ENCODE measurements around the gene RETN.

RETN gene

DNA sequence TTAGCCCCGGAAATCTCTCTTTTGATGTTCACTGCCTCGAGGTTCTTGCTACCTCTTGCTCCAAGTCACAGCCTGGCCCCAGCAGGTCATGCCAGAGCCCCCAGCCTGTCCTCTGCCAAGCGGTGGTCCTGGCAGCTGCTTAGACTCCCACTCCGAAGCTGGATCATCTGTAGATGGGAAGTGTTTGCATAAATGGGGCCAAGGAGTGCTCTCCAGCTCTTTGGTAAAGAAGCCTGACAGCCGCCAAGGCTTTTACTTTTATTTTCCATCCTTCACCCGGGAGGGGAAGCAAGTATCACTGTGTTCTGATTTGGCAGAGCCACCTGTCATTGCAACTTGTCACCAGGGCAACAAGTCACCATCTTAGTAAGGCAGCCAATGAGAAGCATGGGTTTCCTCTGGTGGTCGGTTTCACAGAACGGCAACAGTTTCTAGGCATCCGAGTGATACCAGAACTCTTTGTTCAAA is 10.6 kb upstream of the RETN start:
- no peak for DNase-seq (ENCODE audit: low spot score)

GRCh38 chr19:7661744-7662538 is 6.9 kb upstream of the RETN start:
- DNase-seq (ENCODE audit: low spot score): no peak

GRCh38 chr19:7662657-7663056 is 6.2 kb upstream of the RETN start:
- DNase-seq (ENCODE audit: low spot score): no peak

- no peak for DNase-seq (ENCODE audit: low spot score)
These were observed 5.1 kb upstream of the RETN start for GRCh38 chr19:7663706-7664105.

GRCh38 chr19:7665076-7665475 is 3.8 kb upstream of the RETN start:
- DNase-seq (ENCODE audit: low spot score): no peak

DNA sequence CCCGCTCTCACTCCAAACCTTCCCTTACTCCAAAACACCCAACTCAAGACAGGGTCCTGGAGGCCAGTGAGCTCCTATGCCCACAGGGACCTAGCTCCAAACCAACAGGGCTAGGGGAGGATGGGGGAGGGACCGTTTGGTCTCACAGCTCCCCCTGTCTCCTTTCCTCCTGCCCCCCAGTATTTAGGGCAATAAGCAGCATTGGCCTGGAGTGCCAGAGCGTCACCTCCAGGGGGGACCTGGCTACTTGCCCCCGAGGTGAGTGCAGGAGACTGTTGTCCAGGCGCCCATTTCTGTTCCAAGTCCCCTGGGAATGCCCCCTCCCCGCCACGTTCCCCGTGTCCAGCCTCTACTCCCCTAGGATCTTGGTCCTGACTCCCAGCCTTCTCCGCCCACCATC is 792 bp downstream of the RETN start:
- no peak for DNase-seq (ENCODE audit: low spot score)

- no peak for DNase-seq (ENCODE audit: low spot score)
These were observed 1.4 kb downstream of the RETN start for GRCh38 chr19:7670150-7670783.

DNA sequence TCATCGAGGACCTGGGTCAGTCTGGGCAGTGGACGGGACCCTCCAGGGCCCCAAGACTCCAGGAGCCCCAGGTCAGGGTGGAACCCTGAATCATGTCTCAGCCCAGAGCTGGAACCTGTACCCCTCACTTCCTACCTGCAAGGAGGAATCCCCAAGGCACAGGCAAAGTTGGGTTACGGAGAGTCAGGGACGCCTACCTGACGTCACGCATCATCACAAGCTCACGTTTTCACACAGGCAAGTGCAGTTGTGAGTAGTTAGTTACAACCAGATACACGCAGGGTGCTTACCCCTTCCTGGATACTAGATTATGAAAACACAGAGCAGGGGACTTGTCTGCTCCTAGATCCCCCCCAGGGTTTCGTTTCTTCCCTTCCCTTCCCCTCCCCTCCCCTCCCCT is 1.9 kb downstream of the RETN start:
- DNase-seq (ENCODE audit: low spot score): no peak

- DNase-seq (ENCODE audit: low spot score): no peak
These were observed 3.7 kb downstream of the RETN start for GRCh38 chr19:7672522-7672921.

DNA sequence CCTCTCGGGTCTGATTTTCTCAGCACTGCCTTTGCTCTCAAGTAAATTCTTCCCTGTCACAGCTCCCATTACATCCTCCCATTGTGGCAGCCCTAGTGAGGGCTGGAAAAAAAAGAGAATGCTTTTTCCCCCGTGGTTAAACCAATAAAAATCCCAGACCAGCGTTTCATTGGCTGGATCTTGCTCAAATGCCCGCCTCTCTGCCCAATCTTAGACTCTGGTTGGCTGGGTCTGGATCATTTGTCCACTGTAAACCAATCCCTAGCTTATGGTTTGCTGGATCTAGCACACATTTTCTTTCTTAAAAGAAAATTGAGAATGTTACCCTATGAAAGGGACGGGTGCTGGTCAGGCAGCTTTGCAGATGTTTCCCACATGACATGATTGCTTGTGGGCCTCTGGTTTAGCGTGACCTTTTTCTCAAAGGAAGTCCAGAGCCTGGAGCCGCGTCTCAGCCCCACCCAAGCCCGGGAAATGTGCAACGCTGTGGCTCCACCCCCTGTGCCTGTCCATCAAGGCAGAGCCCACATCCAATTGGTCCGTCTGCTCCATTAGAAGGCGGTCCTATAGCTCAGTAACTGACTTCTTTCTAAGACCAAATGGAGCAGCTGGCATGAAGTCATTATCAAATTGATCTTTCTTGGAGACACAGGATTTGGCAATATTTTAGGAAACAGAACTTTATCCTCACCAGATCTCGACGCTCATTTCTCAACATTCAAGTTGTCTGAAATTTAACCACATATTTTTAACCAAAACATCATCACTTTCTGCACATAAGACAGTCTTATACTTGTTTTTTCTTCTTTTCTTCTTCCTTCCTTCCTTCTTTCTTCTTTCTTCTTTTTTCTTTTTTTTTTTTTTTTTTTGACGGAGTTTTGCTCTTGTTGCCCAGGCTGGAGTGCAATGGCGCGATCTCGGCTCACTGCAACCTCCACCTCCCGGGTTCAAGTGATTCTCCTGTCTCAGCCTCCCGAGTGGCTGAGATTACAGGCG is 5.5 kb downstream of the RETN start:
- peak; percentile 22 for DNase-seq (ENCODE audit: low spot score)

- DNase-seq (ENCODE audit: low spot score): no peak
These were observed 7.5 kb downstream of the RETN start for GRCh38 chr19:7676376-7676775.

DNA sequence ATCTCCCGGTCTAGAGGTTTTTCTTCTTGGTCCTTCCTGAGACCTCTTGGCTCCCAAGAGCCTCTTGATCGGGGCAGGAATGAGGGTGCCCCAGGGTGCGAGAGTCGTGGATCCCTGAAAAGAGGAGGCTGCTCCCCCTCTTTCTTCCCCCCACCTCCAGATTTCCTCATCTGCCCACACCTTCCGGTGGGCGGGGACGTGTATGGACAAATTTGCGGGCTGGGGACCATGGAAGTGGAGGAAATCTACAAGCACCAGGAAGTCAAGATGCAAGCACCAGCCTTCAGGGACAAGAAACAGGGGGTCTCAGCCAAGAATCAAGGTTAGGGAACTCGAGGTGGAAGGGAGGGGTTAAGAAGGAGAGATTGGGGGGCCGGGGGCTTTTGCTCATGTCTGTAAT is 8.0 kb downstream of the RETN start, which contains the start of gene MCEMP1:
Gene MCEMP1 (plus strand): TSS at position 237 of the 400 bp plus-strand sequence. CDS start 31 bp downstream, at position 268.
- DNase-seq (ENCODE audit: low spot score): no peak

- DNase-seq (ENCODE audit: low spot score): no peak
These were observed 8.9 kb downstream of the RETN start for GRCh38 chr19:7677669-7678311.

GRCh38 chr19:7678971-7679751 is 10.3 kb downstream of the RETN start:
- peak; percentile 34 for DNase-seq (ENCODE audit: low spot score)

DNA sequence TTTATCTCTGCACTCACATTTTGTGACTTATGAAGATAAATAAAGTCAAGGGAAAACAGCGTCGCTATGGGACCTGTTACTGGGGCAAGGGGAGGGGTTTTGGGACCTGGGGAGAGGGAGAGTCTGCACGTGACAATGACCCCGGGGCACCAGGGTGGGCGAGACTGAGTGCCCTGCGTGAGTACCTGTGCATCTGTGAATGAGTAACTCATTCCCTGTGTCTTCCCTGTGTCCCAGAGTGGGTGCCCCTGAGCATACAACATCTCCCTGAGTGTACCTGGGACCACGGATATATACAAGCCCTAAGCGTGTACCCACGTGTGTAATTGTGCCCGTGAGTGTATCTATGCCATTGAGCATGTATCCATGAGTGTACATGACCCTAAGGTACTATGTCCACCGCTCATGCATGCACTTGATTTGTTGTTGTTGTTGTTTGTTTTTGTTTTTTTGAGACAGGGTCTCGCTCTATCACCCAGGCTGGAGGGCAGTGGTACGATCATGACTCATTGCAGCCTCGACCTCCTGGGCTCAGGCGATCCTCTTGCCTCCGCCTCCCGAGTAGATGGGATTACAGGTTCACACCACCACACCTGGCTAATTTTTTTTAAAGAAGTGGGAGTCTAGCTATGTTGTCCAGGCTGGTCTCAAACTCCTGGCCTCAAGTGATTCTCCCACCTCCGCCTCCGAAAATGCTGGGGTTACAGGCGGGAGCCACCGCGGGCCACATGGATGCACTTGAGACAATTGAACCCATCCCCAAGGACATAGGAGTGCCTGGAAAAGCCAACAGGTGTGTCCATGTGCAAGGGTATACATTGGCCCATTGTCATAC is 11.1 kb downstream of the RETN start:
- no peak for DNase-seq (ENCODE audit: low spot score)

DNA sequence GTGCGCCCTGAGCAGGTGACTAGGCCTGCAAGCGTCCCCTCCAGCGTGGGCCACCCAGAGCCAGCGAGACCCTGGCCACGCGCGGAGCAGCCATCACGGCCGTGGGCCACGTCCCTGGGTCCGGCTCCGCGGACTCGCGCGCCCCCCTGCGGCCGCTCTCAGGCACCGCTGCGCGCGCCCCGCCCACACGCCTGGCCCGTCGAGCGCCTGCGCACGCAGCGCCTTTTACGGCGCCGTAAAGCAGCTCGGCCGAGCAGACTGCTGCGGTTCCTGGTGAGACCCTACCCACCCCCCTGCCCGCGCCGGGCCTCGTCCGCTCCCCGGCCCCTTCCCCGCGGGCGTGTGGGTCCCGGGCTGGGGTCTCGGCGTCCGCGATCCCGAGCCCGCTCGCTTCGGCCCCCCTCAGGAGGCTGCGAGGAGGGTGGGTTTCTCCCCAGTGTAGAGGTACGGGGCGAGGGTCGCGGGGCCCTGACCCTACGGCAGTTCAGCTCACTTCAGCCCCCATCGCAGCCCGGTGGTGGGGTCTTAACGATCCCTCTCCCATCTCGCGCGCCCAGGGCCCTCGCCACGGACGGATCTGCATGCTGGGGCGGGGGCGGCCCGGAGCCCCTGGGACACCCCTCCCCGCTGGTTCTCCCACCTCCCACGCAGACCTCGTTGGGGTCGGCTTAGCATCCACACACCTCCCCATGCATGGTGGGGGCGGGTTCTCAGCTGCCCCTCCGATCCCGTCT is 11.9 kb downstream of the RETN start, which contains the start of gene TRAPPC5:
Gene TRAPPC5 (plus strand): TSS at position 228 of the 734 bp plus-strand sequence. CDS start 1,421 bp downstream, outside the sequence.
- DNase-seq (ENCODE audit: low spot score): peak; percentile 84

GRCh38 chr19:7681340-7682174 is 12.7 kb downstream of the RETN start:
- DNase-seq (ENCODE audit: low spot score): peak; percentile 79

GRCh38 chr19:7682175-7682855 is 13.5 kb downstream of the RETN start:
- no peak for DNase-seq (ENCODE audit: low spot score)

All from kidney tubule cell (primary cell).